CD14-positive monocyte (primary cell): ENCODE results near the gene TPSG1. TPM values are rescaled to one million over a fixed set of nuclear protein-coding genes. Genes with fewer than 3 reads are reported as not detected.

Experiments
- DNase-seq, 3 donors: peaks; one replicate each; pipeline ENCODE4 v3.0.0-alpha.2; 2011 to 2022
- H2AFZ ChIP-seq: 2 replicates; pipeline ENCODE4 v1.6.0; 2012; ENCODE audit warnings: mild to moderate bottlenecking, low read depth, low read length, inconsistent platforms; ENCODE audit not compliant: insufficient read depth, poor library complexity, severe bottlenecking
- H3K27ac ChIP-seq, 2 donors: 1 replicate in 1 of 2; 2 replicates in 1 of 2; pipeline ENCODE4 v1.5.1; 2012 to 2013; ENCODE audit warnings: low read length in 2 of 2, control low read depth in 1 of 2, inconsistent platforms in 1 of 2, low read depth in 1 of 2, mild to moderate bottlenecking in 1 of 2
- H3K27me3 ChIP-seq, 2 donors: one replicate each; pipeline versions ENCODE4 v1.6.0 to v1.6.1; 2011 to 2013; ENCODE audit warnings: low read length in 2 of 2; ENCODE audit not compliant: control insufficient read depth in 2 of 2, insufficient read depth in 2 of 2
- H3K36me3 ChIP-seq, 2 donors: replicated peaks in 1 of 2; 1 replicate in 1 of 2; 2 replicates in 1 of 2; pipeline versions ENCODE4 v1.5.1 to v1.6.1; 2012 to 2013; ENCODE audit warnings: low read length in 2 of 2, control low read depth in 1 of 2, inconsistent platforms in 1 of 2, mild to moderate bottlenecking in 1 of 2; ENCODE audit not compliant: insufficient read depth in 2 of 2, control insufficient read depth in 1 of 2
- H3K4me1 ChIP-seq, 2 donors: 1 replicate in 1 of 2; 2 replicates in 1 of 2; pipeline versions ENCODE4 v1.5.1 to v1.6.1; 2012 to 2013; ENCODE audit warnings: low read length in 2 of 2, control low read depth in 1 of 2, inconsistent platforms in 1 of 2, mild to moderate bottlenecking in 1 of 2, moderate library complexity in 1 of 2; ENCODE audit not compliant: insufficient read depth in 2 of 2, control insufficient read depth in 1 of 2
- H3K4me2 ChIP-seq: replicated peaks from 2 replicates; pipeline ENCODE3; 2012; ENCODE audit warnings: low read length, moderate library complexity, mild to moderate bottlenecking; ENCODE audit not compliant: poor library complexity, severe bottlenecking; ENCODE audit errors: extremely low read depth
- H3K4me3 ChIP-seq, 3 experiments: fragments of 200-600 bp in 1 of 3; sonication (generic) in 1 of 3; replicated peaks in 1 of 3; 1 replicate in 2 of 3; 2 replicates in 1 of 3; pipeline ENCODE4 v1.5.1; 2011 to 2013; ENCODE audit warnings: low read length in 3 of 3, mild to moderate bottlenecking in 3 of 3, control low read depth in 2 of 3, low read depth in 2 of 3, inconsistent platforms in 1 of 3, moderate library complexity in 1 of 3
- H3K79me2 ChIP-seq: 2 replicates; pipeline ENCODE4 v1.6.0; 2012; ENCODE audit warnings: mild to moderate bottlenecking, control low read depth, inconsistent platforms, low read length, moderate library complexity; ENCODE audit not compliant: insufficient read depth
- H3K9ac ChIP-seq: 2 replicates; pipeline ENCODE4 v1.6.0; 2017; ENCODE audit warnings: low read length, mild to moderate bottlenecking; ENCODE audit not compliant: insufficient read depth, poor library complexity, severe bottlenecking
- H3K9me3 ChIP-seq, 2 donors: replicated peaks in 1 of 2; 1 replicate in 1 of 2; 2 replicates in 1 of 2; pipeline versions ENCODE4 v1.5.1 to v1.6.1; 2012 to 2013; ENCODE audit warnings: low read length in 2 of 2, control low read depth in 1 of 2; ENCODE audit not compliant: control insufficient read depth in 1 of 2, insufficient read depth in 1 of 2
- H4K20me1 ChIP-seq: 2 replicates; pipeline ENCODE4 v1.6.0; 2012; ENCODE audit warnings: mild to moderate bottlenecking, low read length, control low read depth, moderate library complexity; ENCODE audit not compliant: insufficient read depth
- H3K27ac Mint-ChIP-seq, 7 donors: one replicate each; pipeline ENCODE4 v1.8.0; 2020; ENCODE audit warnings: mild to moderate bottlenecking in 7 of 7, mixed read lengths in 7 of 7, moderate library complexity in 6 of 7, inconsistent platforms in 2 of 7
- H3K27me3 Mint-ChIP-seq, 3 donors: one replicate each; pipeline ENCODE4 v1.8.0; 2021 to 2022; ENCODE audit warnings: low read depth in 3 of 3, mild to moderate bottlenecking in 3 of 3, mixed read lengths in 3 of 3, moderate library complexity in 3 of 3, inconsistent platforms in 1 of 3
- H3K36me3 Mint-ChIP-seq, 2 donors: one replicate each; pipeline ENCODE4 v1.8.0; 2020; ENCODE audit warnings: mixed read lengths in 2 of 2, inconsistent platforms in 1 of 2, mild to moderate bottlenecking in 1 of 2
- H3K4me1 Mint-ChIP-seq: one replicate; pipeline ENCODE4 v1.8.0; 2020; ENCODE audit warnings: mild to moderate bottlenecking, mixed read lengths
- H3K4me3 Mint-ChIP-seq, 2 donors: one replicate each; pipeline ENCODE4 v1.8.0; 2020; ENCODE audit warnings: mild to moderate bottlenecking in 2 of 2, mixed read lengths in 2 of 2, moderate library complexity in 1 of 2
- H3K9me3 Mint-ChIP-seq, 7 donors: one replicate each; pipeline ENCODE4 v1.8.0; 2020 to 2022; ENCODE audit warnings: mixed read lengths in 7 of 7, mild to moderate bottlenecking in 6 of 7, moderate library complexity in 6 of 7, inconsistent platforms in 2 of 7
- WGBS: methylation state at CpG from one replicate; pipeline ENCODE4 v1.1.5; 2013; ENCODE audit warnings: missing lambda C conversion rate; ENCODE audit not compliant: insufficient coverage; 5-methylcytosine and 5-hydroxymethylcytosine counted together
- intact Hi-C, 2 donors: fragments of 100-400 bp; cut with micrococcal nuclease; formaldehyde crosslinking; loops; one replicate each; pipeline versions ENCODE4 v1.15.0 to v1.15.1; 2023
- polyA plus RNA-seq, 3 donors: library from polyadenylated mRNA; depleted of rRNA in 1 of 3; unstranded in 2 of 3; stranded (reverse) in 1 of 3; fragments of 300-500 nt in 2 of 3; fragments of >200 nt in 1 of 3; fragmentation: Illumina TruSeq in 2 of 3; gene quantifications; 1 replicate in 2 of 3; 2 replicates in 1 of 3; pipeline ENCODE4 v1.2.3, GENCODE V29; 2012 to 2021
- TF ChIP-seq, protein P1 (sequence below): fragments of 200-600 bp; IDR thresholded peaks from one replicate; pipeline ENCODE4 v1.8.0; 2022; ENCODE audit warnings: antibody characterized with exemption, mild to moderate bottlenecking

The TPSG1 gene
- polyA plus RNA-seq, 3 donors: not detected

DNA sequence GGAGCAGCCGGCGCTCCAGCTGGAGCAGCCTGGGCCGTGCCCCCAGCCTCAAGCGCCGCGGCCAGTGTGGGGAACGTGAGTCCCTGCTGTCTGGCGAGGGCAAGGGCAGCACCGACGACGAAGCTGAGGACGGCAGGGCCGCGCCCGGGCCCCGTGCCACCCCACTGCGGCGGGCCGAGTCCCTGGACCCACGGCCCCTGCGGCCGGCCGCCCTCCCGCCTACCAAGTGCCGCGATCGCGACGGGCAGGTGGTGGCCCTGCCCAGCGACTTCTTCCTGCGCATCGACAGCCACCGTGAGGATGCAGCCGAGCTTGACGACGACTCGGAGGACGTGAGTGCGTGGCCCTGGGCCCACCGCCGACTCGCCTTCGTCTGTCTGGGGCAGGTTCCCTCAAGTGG lies 16.0 kb downstream of the TPSG1 start:
- Histone ChIP-seq H3K27me3 (no peaks in the 10 kb centered on the region), H3K4me1 (no peaks in the 10 kb centered on the region), H3K27ac (no peak overlapping the region), H3K36me3 (no peaks in the 10 kb centered on the region), H3K4me3 (no peak overlapping the region), H4K20me1 (no peaks in the 10 kb centered on the region), H2AFZ (no peak overlapping the region), H3K79me2 (no peaks in the 10 kb centered on the region), H3K9ac (no peak overlapping the region), H3K4me2 (no peak overlapping the region), H3K9me3 (no peaks in the 10 kb centered on the region)
- Mint-ChIP-seq H3K27me3 (peaks cover 0 to 1% (median 0%) of the 10 kb centered on the region in 3 donors), H3K36me3 (no peaks in the 10 kb centered on the region), H3K27ac (no peak overlapping the region), H3K4me1 (no peaks in the 10 kb centered on the region), H3K9me3 (no peaks in the 10 kb centered on the region), H3K4me3 (no peak overlapping the region)
- 94% methylated on average over 38 of the region's 43 CpGs for WGBS
- DNase-seq: no peak
- intact Hi-C loops: no loop called here
- TF ChIP-seq, protein P1, sequence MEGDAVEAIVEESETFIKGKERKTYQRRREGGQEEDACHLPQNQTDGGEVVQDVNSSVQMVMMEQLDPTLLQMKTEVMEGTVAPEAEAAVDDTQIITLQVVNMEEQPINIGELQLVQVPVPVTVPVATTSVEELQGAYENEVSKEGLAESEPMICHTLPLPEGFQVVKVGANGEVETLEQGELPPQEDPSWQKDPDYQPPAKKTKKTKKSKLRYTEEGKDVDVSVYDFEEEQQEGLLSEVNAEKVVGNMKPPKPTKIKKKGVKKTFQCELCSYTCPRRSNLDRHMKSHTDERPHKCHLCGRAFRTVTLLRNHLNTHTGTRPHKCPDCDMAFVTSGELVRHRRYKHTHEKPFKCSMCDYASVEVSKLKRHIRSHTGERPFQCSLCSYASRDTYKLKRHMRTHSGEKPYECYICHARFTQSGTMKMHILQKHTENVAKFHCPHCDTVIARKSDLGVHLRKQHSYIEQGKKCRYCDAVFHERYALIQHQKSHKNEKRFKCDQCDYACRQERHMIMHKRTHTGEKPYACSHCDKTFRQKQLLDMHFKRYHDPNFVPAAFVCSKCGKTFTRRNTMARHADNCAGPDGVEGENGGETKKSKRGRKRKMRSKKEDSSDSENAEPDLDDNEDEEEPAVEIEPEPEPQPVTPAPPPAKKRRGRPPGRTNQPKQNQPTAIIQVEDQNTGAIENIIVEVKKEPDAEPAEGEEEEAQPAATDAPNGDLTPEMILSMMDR: no peak

DNA sequence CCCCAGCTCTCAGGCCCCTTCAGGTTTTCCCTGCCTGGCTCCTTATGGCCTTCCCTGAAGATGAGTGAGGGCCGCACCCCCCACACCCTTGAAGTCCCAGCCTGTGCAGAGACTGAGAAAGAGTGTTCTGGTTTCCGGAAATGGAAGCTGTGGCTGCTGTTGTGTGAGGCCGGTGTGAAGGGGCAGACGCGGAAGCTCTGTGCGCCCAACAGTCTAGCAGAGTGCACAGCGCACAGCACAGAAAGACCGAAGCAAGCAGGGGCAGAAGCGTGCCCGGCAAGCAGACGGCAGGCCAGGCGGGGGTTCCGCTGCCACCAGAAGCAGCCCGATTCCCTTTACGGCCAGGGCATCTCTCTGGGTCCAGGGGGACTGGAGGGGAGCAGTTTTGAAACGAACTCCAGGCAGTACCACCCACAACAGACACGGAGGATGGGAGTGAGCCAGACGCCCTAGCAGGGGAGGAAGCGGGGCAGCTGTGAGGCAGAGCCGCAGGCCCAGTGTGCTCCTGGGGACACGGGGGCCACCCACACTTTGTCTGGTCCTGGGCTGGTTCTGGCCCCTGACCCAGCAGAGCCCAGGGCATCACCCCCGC lies 16.7 kb downstream of the TPSG1 start:
- H3K4me1 ChIP-seq: no peaks in the 10 kb centered on the region
- Mint-ChIP-seq H3K36me3 (no peaks in the 10 kb centered on the region), H3K4me3 (no peak overlapping the region), H3K4me1 (no peaks in the 10 kb centered on the region), H3K27ac (no peak overlapping the region), H3K9me3 (no peaks in the 10 kb centered on the region), H3K27me3 (no peaks in the 10 kb centered on the region)
- 64% methylated on average over 21 of the region's 22 CpGs for whole genome bisulfite sequencing
- no peaks in the 10 kb centered on the region for H3K36me3 ChIP-seq
- no peaks in the 10 kb centered on the region for H4K20me1 ChIP-seq
- no peak overlapping the region for H2AFZ ChIP-seq
- no peak overlapping the region for H3K4me2 ChIP-seq
- no peak overlapping the region for H3K9ac ChIP-seq
- TF ChIP-seq, protein P1: no peak
- intact Hi-C loops: no loop called here
- H3K9me3 ChIP-seq: no peaks in the 10 kb centered on the region
- no peak overlapping the region for H3K4me3 ChIP-seq
- H3K79me2 ChIP-seq: no peaks in the 10 kb centered on the region
- no peaks in the 10 kb centered on the region for H3K27me3 ChIP-seq
- no peak overlapping the region for H3K27ac ChIP-seq
- no peak for DNase-seq
